K562 (cell line): ENCODE results near the gene SLC5A11.

Experiments used
- CHD2 ChIP-seq: IDR thresholded peaks from 2 replicates; pipeline ENCODE4 v1.6.1; 2011; ENCODE audit warnings: low read depth, low read length
- CREB1 ChIP-seq, 2 experiments: sonication (generic) in 1 of 2; formaldehyde crosslinking in 1 of 2; IDR thresholded peaks; 2 replicates each; pipeline versions ENCODE4 v1.6.1 to v1.8.0; 2012 to 2022; ENCODE audit warnings: inconsistent platforms in 1 of 2, mild to moderate bottlenecking in 1 of 2, missing genetic modification reagents in 1 of 2, moderate library complexity in 1 of 2
- CTCF ChIP-seq, 3 experiments: IDR thresholded peaks in 2 of 3; conservative IDR thresholded peaks in 1 of 3; 2 replicates each; pipeline ENCODE4 v1.5.1; 2011 to 2012; ENCODE audit warnings: low read length in 3 of 3, mild to moderate bottlenecking in 3 of 3, control low read depth in 2 of 3, improper control_type of control experiment in 1 of 3, inconsistent platforms in 1 of 3, low read depth in 1 of 3, mixed read lengths in 1 of 3, moderate library complexity in 1 of 3; ENCODE audit not compliant: insufficient read depth in 2 of 3
- ETS1 ChIP-seq: conservative IDR thresholded peaks from 2 replicates; pipeline ENCODE4 v1.6.1; 2011; ENCODE audit warnings: low read depth, mild to moderate bottlenecking, low read length; ENCODE audit not compliant: control insufficient read depth
- FOXP4 ChIP-seq: sonication (generic); formaldehyde crosslinking; IDR thresholded peaks from 2 replicates; pipeline ENCODE4 v1.8.0; 2022; ENCODE audit warnings: mild to moderate bottlenecking, missing genetic modification reagents, borderline replicate concordance
- HDAC2 ChIP-seq: fragments of 450-650 bp; IDR thresholded peaks from 2 replicates; pipeline ENCODE4 v1.6.1; 2016; ENCODE audit warnings: mild to moderate bottlenecking
- NFRKB ChIP-seq: fragments of 450-650 bp; IDR thresholded peaks from 2 replicates; pipeline ENCODE4 v1.6.1; 2016; ENCODE audit warnings: low read depth
- RBBP5 ChIP-seq: fragments of 200-600 bp; sonication (generic); IDR thresholded peaks from 2 replicates; pipeline ENCODE4 v1.6.1; 2012; ENCODE audit warnings: borderline replicate concordance, mild to moderate bottlenecking, low read length, control low read depth, inconsistent platforms; ENCODE audit not compliant: insufficient read depth, poor library complexity, severe bottlenecking
- TAF1 ChIP-seq: IDR thresholded peaks from 2 replicates; pipeline ENCODE4 v1.6.1; 2011; ENCODE audit warnings: mild to moderate bottlenecking, low read length, moderate library complexity; ENCODE audit not compliant: insufficient read depth, control insufficient read depth, severe bottlenecking; ENCODE audit errors: extremely low read depth
- ZFX ChIP-seq: sonication (generic); formaldehyde crosslinking; IDR thresholded peaks from 2 replicates; pipeline ENCODE4 v1.8.0; 2022; ENCODE audit warnings: mild to moderate bottlenecking, missing genetic modification reagents, moderate library complexity
- ZZZ3 ChIP-seq: fragments of 450-650 bp; IDR thresholded peaks from 2 replicates; pipeline ENCODE4 v1.6.1; 2016; ENCODE audit warnings: antibody characterized with exemption, mild to moderate bottlenecking, moderate library complexity

GRCh38 chr16:24858219-24859041 lies 12.7 kb downstream of the SLC5A11 start:
- no peak for TF ChIP-seq HDAC2
- TF ChIP-seq CTCF (IDR thresholded peaks at IDR 0.05 in 2 of 3, conservative IDR thresholded peaks at IDR 0.05 in 1 of 3; ENCODE audit: insufficient read depth in 2 of 3, low read depth in 1 of 3, low read length in 3 of 3) = no peak
- no peak for TF ChIP-seq ZFX (CRISPR knock-in tag)
- TF ChIP-seq FOXP4 (CRISPR knock-in tag) = no peak
- no peak for TF ChIP-seq ETS1
- no peak for TF ChIP-seq CHD2
- TF ChIP-seq ZZZ3 = no peak
- no peak for TF ChIP-seq RBBP5
- TF ChIP-seq NFRKB = no peak
- no peak for TF ChIP-seq CREB1 (IDR thresholded peaks at IDR 0.05)
- TF ChIP-seq CREB1 (CRISPR knock-in tag; IDR thresholded peaks at IDR 0.05) = no peak
- TF ChIP-seq TAF1 = no peak
